ENCODE measurements around the gene NDUFA8. TPM values are rescaled to one million over a fixed set of nuclear protein-coding genes. Genes with fewer than 3 reads are reported as not detected.

The NDUFA8 gene
- total RNA-seq, 2 donors from 2014 or later, result 40.7 to 58.2 TPM

DNA sequence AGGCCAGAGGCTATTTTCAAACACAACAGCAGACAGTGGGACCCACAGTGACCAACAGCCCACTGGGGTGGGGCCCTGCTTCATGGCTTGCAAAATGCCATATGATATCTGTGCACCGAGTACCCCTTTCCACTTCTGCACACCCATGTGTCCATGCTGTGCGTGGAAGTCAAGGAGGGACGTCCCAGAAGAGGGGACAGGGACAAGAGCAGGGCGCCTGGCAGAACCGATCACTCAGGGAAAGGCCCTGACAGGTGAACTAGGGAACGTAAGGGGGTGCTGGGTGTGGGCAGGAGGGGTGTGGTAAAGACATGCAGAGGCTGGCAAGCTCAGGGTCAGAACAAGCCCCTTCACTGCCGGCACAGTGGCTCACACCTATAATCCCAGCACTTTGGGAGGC is 58.8 kb downstream of the NDUFA8 start:
- no peak for DNase-seq (ENCODE audit: low spot score in 2 of 2)
- ATAC-seq, result no peak
- peaks cover 7 to 12% of the 10 kb centered on the region in 2 donors for H3K9me3 Mint-ChIP-seq
- H3K36me3 Mint-ChIP-seq, result peaks cover 6 to 7% of the 10 kb centered on the region in 2 donors
- no peak overlapping the region for H3K27ac Mint-ChIP-seq

GRCh38 chr9:122099271-122099869 is 60.2 kb downstream of the NDUFA8 start:
- H3K27ac Mint-ChIP-seq, result no peak overlapping the region
- peaks cover 7 to 11% of the 10 kb centered on the region in 2 donors for H3K9me3 Mint-ChIP-seq
- peak; percentile 77 to 83 for ATAC-seq
- peaks cover 6 to 7% of the 10 kb centered on the region in 2 donors for H3K36me3 Mint-ChIP-seq
- peak; percentile 75 to 82 for DNase-seq (ENCODE audit: low spot score in 2 of 2)

GRCh38 chr9:122097679-122098315 is 61.8 kb downstream of the NDUFA8 start:
- no peak for ATAC-seq
- Mint-ChIP-seq H3K9me3 (no peaks in the 10 kb centered on the region), H3K27ac (no peak overlapping the region), H3K36me3 (no peaks in the 10 kb centered on the region)
- no peak for DNase-seq (ENCODE audit: low spot score in 2 of 2)

GRCh38 chr9:122096620-122097415 is 62.8 kb downstream of the NDUFA8 start:
- H3K36me3 Mint-ChIP-seq, result peaks cover 0 to 5% of the 10 kb centered on the region in 2 donors
- ATAC-seq, result no peak
- H3K27ac Mint-ChIP-seq, result no peak overlapping the region

GRCh38 chr9:122095010-122095767 is 64.4 kb downstream of the NDUFA8 start:
- ATAC-seq (no peak), DNase-seq (ENCODE audit: low spot score in 2 of 2) (peak in 1 of 2 donors; percentile 57)
- H3K27ac Mint-ChIP-seq, result no peak overlapping the region
- peaks cover 0 to 5% of the 10 kb centered on the region in 2 donors for H3K36me3 Mint-ChIP-seq
- H3K9me3 Mint-ChIP-seq, result no peaks in the 10 kb centered on the region

More at GRCh38 chr9:122096620-122097415, 62.8 kb downstream of the NDUFA8 start:
- DNase-seq (ENCODE audit: low spot score in 2 of 2), result no peak
- no peaks in the 10 kb centered on the region for H3K9me3 Mint-ChIP-seq

Other genes with a start within 250 kb of the NDUFA8 start
- 1 to 10 TPM in 1 of 2 donors, under 1 TPM in 1; 0.39 to 2.1 TPM for gene TTLL11, start 66.5 kb downstream of the NDUFA8 start, total RNA-seq
- under 1 TPM in 1 of 2 donors, not detected in 1; 0.82 TPM for gene MORN5, start 129 bp upstream of the NDUFA8 start, total RNA-seq
- gene LHX6, start 69.2 kb upstream of the NDUFA8 start, total RNA-seq, result under 1 TPM in 1 of 2 donors, not detected in 1; 0.10 TPM
- gene RBM18, start 105.1 kb upstream of the NDUFA8 start, total RNA-seq, result 10 to 100 TPM; 22.7 to 39.8 TPM
- 10 to 100 TPM; 44.9 to 65.7 TPM for gene MRRF, start 105.1 kb upstream of the NDUFA8 start, total RNA-seq
- gene PTGS1, start 211.2 kb upstream of the NDUFA8 start, total RNA-seq, result under 1 TPM; 0.25 to 0.54 TPM

Measured in activated naive CD4-positive, alpha-beta T cell treated with anti-CD3 and anti-CD28 coated beads, Interleukin-2, amount 50 U/mL, for 72 hours (primary cell).